ENCODE measurements around the gene SLC35B2. TPM values are rescaled to one million over a fixed set of nuclear protein-coding genes. Genes with fewer than 3 reads are reported as not detected.

The SLC35B2 gene
- total RNA-seq, 1 donor from 2014 or later, result 77.0 TPM

DNA sequence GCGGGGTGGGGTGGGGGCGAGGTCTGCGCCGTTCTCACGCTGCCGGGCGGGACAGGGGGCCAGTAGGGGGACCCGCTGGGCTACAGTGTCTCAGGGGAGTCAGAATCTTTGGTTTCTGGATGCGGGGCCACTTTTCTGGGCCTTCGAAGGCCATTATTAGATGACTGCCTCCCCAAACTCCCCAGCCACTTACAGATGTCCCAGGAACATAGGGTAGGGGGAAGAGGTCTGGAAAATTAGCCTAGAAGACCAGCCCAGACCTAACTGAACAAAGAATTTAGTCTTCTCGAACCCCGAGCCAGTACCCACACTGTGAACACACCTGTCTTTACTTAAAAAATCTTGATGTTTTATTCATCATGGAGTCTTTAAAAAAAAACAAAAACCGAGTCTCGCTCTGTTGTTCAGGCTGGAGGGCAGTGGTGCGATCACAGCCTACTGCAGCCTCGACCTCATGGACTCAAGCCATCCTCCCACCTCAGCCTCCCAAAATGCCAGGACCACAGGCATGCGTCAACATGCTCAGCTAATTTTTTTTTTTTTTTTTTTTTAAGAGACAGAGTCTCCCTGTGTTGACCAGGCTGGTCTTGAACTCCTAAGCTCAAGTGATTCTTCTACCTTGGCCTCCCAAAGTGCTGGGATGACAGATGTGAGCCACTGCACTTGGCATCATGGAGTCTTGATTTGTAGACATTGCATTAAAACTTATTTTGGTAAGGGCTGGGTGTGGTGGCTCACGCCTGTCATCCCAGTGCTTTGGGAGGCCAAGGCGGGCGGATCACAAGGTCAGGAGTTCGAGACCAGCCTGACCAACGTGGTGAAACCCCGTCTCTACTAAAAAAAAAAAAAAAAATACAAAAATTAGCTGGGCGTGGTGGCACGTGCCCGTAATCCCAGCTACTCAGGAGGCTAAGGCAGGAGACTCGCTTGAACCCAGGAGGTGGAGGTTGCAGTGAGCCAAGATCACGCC, 37.2 kb downstream of the SLC35B2 start:
- DNase-seq (ENCODE audit: extremely low spot score, unreplicated experiment), result no peak
- H3K9me3 Mint-ChIP-seq (ENCODE audit: unreplicated experiment), result no peaks in the 10 kb centered on the region
- TF ChIP-seq CTCF (IDR thresholded peaks at IDR 0.05), result no peak
- peak overlapping the region; percentile 94 for H3K27ac Mint-ChIP-seq (ENCODE audit: unreplicated experiment)
- H3K27me3 Mint-ChIP-seq (ENCODE audit: unreplicated experiment), result no peaks in the 10 kb centered on the region
- H3K4me1 Mint-ChIP-seq (ENCODE audit: unreplicated experiment), result peaks cover 70% of the 10 kb centered on the region
- peak overlapping the region; percentile 75 for H3K4me3 Mint-ChIP-seq (ENCODE audit: unreplicated experiment)
- no peaks in the 10 kb centered on the region for H3K36me3 Mint-ChIP-seq (ENCODE audit: unreplicated experiment)

- Mint-ChIP-seq H3K36me3 (ENCODE audit: unreplicated experiment) (no peaks in the 10 kb centered on the region), H3K4me1 (ENCODE audit: unreplicated experiment) (peaks cover 61% of the 10 kb centered on the region), H3K9me3 (ENCODE audit: unreplicated experiment) (no peaks in the 10 kb centered on the region), H3K27ac (ENCODE audit: unreplicated experiment) (peak overlapping the region; percentile 94), H3K4me3 (ENCODE audit: unreplicated experiment) (peak overlapping the region; percentile 75), H3K27me3 (ENCODE audit: unreplicated experiment) (peaks cover 2% of the 10 kb centered on the region)
- DNase-seq (ENCODE audit: extremely low spot score, unreplicated experiment), result peak; percentile 93
- no peak for TF ChIP-seq CTCF (IDR thresholded peaks at IDR 0.05)
Measured at GRCh38 chr6:44219053-44219814, 38.1 kb downstream of the SLC35B2 start.

- Mint-ChIP-seq H3K36me3 (ENCODE audit: unreplicated experiment) (no peaks in the 10 kb centered on the region), H3K27ac (ENCODE audit: unreplicated experiment) (peak overlapping the region; percentile 94), H3K9me3 (ENCODE audit: unreplicated experiment) (no peaks in the 10 kb centered on the region), H3K27me3 (ENCODE audit: unreplicated experiment) (peaks cover 6% of the 10 kb centered on the region), H3K4me1 (ENCODE audit: unreplicated experiment) (peaks cover 51% of the 10 kb centered on the region), H3K4me3 (ENCODE audit: unreplicated experiment) (no peak overlapping the region)
- no peak for TF ChIP-seq CTCF (IDR thresholded peaks at IDR 0.05)
- DNase-seq (ENCODE audit: extremely low spot score, unreplicated experiment), result no peak
Measured at GRCh38 chr6:44217332-44218143, 39.8 kb downstream of the SLC35B2 start.

DNA sequence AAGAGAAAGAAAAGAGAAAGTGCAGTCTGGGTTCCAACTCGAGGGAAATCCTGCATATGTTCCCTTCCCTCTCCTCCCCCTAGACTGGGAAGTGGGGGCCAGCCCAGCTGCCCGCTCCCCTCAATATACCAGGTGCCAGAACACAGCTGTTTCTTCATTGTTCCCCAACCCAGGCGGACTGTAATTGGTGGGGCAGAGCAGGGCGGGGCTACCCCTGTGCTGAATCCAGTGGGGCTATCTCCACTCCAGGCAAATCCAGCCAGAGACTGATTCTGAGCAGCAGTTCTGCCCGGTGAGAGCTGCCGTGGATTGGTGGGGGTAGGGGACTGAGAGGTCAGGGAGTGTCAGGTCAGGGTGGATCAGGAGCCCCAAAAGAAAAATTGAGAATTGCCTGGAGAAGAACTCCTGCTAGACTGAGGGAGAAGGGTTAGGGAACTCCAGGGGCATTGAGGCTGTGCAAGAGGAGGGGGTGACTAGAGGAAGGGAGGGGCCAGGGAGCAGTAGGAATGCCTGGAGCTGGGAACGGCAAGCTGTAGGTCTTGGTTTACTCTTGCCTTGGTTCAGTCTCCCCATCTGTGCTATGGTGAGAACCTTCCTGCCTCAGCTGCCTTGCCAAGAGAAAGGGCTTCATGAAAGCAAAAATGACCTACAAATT, 40.5 kb downstream of the SLC35B2 start, which contains the start of gene MYMX:
TSS of gene MYMX (plus strand) at position 250 of the 655 bp plus-strand sequence. CDS start 546 bp downstream, outside the sequence.
- Mint-ChIP-seq H3K4me3 (ENCODE audit: unreplicated experiment) (no peak within 1 kb of the TSS), H3K4me1 (ENCODE audit: unreplicated experiment) (peaks cover 45% of the 10 kb centered on the region), H3K27me3 (ENCODE audit: unreplicated experiment) (peaks cover 6% of the 10 kb centered on the region), H3K27ac (ENCODE audit: unreplicated experiment) (peak within 1 kb of the TSS; percentile 63), H3K9me3 (ENCODE audit: unreplicated experiment) (no peaks in the 10 kb centered on the region), H3K36me3 (ENCODE audit: unreplicated experiment) (no peaks in the 10 kb centered on the region)
- no peak for DNase-seq (ENCODE audit: extremely low spot score, unreplicated experiment)
- TF ChIP-seq CTCF (IDR thresholded peaks at IDR 0.05), result no peak

All from osteocyte (in vitro differentiated cells).